Activated CD4-positive, alpha-beta T cell treated with anti-CD3 and anti-CD28 coated beads, Interleukin-2, amount 10 ng/mL, durations not matched to agents 24 days and 14 days (primary cell): Measurements from ENCODE around the gene R3HDM4. TPM values are rescaled to one million over a fixed set of nuclear protein-coding genes. Genes with fewer than 3 reads are reported as not detected.

Experiments
- DNase-seq: peaks from one replicate; pipeline ENCODE4 v3.0.0; 2022
- H3K27ac Mint-ChIP-seq: one replicate; pipeline ENCODE4 v1.8.0; 2022; ENCODE audit warnings: mild to moderate bottlenecking, mixed read lengths
- H3K27me3 Mint-ChIP-seq: one replicate; pipeline ENCODE4 v1.8.0; 2022; ENCODE audit warnings: mixed read lengths
- H3K36me3 Mint-ChIP-seq: one replicate; pipeline ENCODE4 v1.8.0; 2022; ENCODE audit warnings: low read depth, mild to moderate bottlenecking, mixed read lengths
- H3K4me1 Mint-ChIP-seq: one replicate; pipeline ENCODE4 v1.8.0; 2021; ENCODE audit warnings: mixed read lengths
- H3K4me3 Mint-ChIP-seq: one replicate; pipeline ENCODE4 v1.8.0; 2022; ENCODE audit warnings: mild to moderate bottlenecking, moderate library complexity, mixed read lengths
- H3K9me3 Mint-ChIP-seq: one replicate; pipeline ENCODE4 v1.8.0; 2021; ENCODE audit warnings: mixed read lengths
- intact Hi-C: fragments of 100-400 bp; cut with micrococcal nuclease; formaldehyde crosslinking; loops from one replicate; pipeline ENCODE4 v1.15.1; 2023
- total RNA-seq: library from RNA; stranded (reverse); gene quantifications from 2 replicates; pipeline ENCODE4 v1.2.3, GENCODE V29; 2022

R3HDM4 gene
- total RNA-seq, 1 donor from 2014 or later: 91.5 TPM

DNA sequence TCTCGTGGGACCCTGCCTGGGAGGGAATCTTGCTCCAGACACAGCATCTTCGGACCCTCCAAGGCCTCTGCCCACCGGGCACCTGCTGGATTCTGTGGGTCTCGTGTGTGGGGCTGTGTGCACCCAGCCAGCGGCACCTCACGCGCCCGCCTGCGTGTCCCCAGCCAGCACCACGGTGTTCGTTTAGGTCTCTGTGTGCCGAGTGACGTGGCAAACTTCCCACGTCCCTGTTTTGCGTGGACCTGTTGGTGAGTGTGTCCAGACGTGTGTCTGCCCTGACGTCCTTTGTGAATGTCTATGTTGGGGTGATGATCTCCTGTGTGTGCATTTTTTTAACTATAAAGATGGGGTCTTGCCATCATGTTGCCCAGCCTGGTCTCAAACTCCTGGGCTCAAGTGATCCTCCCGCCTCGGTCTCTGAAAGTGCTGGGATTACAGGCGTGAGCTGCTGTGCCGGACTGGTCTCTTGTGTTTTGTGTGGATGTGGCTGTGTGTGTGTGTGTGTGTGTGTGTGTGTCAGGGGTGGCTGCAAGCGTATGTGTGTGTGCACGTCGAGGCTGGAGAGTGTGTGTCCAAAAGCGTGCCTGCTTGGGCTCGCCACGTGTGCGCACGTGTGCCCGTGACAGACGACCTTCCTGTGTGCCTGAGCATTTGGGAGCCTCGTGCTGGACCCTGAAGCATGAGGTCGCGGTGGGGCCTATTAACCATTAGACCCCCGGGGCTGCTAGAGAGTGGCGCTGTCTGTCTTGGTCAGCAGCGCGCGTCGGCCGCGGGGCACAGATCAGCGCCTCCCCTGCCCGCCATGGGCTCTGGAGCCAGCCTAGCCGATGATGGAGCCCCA is 28.5 kb upstream of the R3HDM4 start:
- intact Hi-C loops: no loop called here
- Mint-ChIP-seq H3K4me3 (peak overlapping the region; percentile 72), H3K27ac (no peak overlapping the region), H3K27me3 (no peaks in the 10 kb centered on the region), H3K4me1 (peaks cover 20% of the 10 kb centered on the region), H3K36me3 (peaks cover 28% of the 10 kb centered on the region), H3K9me3 (no peaks in the 10 kb centered on the region)
- DNase-seq: no peak

DNA sequence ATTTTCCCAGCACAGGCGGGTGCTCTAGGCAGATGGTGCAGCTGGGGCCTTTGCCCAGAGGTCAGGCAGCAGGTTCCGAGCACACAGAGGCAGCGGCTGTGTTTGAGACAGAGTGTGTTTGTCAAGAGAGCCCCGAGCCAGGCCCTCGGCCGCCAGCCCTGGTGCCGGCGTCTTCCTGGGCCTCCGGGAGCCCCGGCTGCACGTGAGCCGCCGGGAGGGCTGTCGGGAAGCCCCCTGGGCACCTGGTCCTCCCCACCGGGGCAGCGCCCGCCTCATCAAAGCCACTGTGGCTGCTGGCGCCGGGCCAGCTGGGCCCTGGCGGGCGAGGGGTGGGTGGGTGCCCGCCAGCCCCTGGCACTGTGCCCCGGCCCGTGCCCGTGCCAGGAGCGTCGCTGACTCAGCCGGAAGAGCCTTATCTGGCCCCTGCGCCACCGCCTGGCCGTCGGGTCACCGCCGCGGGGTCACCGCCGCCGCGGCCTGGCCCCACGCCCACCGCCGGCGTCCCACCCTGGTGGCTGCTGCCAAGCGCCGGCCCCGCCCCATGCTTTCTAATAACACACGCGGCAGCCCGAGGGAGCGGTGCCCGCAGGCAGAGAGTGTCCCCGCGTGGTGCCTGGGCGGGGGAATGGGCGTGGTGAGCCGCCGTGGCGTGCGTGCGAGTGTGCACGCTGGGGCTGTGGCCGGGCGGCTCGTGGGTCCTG is 27.7 kb upstream of the R3HDM4 start:
- intact Hi-C loops: no loop called here
- Mint-ChIP-seq H3K9me3 (no peaks in the 10 kb centered on the region), H3K27me3 (no peaks in the 10 kb centered on the region), H3K27ac (no peak overlapping the region), H3K36me3 (peaks cover 28% of the 10 kb centered on the region), H3K4me1 (peaks cover 20% of the 10 kb centered on the region), H3K4me3 (peak overlapping the region; percentile 75)
- DNase-seq: peak; percentile 86

DNA sequence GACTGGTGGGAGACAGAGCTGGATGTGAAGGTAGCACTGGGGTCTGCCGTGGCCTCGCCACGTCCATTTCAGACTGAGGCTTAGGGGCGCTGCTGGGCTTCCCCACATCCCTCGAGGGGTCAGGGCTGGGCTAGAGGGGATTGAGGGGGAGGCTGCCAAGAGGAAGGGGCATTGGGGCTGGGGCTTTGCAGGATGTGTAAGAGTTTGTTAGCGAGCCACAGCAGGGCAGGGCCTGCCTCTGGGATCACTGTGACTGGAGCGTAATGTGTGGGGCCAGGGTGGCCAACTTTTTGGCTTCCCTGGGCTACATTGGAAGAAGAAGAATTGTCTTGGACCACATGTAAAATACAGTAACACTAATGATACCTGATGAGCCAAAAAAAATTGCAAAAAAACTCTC is 26.9 kb upstream of the R3HDM4 start:
- DNase-seq: no peak
- intact Hi-C loops: no loop called here
- H3K27me3 Mint-ChIP-seq: no peaks in the 10 kb centered on the region
- peak overlapping the region; percentile 75 for H3K4me3 Mint-ChIP-seq
- H3K4me1 Mint-ChIP-seq: peaks cover 20% of the 10 kb centered on the region
- H3K9me3 Mint-ChIP-seq: no peaks in the 10 kb centered on the region
- H3K36me3 Mint-ChIP-seq: peaks cover 33% of the 10 kb centered on the region
- H3K27ac Mint-ChIP-seq: peak overlapping the region; percentile 16

DNA sequence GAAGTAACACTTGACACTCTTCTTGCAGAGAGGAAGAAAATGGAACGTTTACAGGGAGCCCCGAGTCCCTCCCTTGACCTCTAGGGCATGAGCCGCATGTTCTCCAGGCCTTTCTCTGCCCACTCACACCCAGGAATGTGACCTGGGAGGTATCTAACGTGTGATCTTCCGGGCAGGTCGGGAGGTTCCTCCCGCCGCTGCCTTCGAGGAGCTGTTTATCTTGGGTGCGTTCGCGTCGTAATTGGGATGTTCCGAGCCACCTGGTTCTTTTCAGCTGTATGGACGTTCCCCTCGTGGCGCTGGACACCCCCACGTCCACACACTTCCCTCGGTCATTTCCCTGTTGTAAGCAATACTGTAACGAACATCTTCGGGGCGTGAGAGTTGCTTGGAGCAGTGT is 26.4 kb upstream of the R3HDM4 start:
- Mint-ChIP-seq H3K27ac (no peak overlapping the region), H3K4me1 (peaks cover 19% of the 10 kb centered on the region), H3K4me3 (no peak overlapping the region), H3K27me3 (no peaks in the 10 kb centered on the region), H3K36me3 (peaks cover 33% of the 10 kb centered on the region), H3K9me3 (no peaks in the 10 kb centered on the region)
- intact Hi-C loops: no loop called here
- no peak for DNase-seq

DNA sequence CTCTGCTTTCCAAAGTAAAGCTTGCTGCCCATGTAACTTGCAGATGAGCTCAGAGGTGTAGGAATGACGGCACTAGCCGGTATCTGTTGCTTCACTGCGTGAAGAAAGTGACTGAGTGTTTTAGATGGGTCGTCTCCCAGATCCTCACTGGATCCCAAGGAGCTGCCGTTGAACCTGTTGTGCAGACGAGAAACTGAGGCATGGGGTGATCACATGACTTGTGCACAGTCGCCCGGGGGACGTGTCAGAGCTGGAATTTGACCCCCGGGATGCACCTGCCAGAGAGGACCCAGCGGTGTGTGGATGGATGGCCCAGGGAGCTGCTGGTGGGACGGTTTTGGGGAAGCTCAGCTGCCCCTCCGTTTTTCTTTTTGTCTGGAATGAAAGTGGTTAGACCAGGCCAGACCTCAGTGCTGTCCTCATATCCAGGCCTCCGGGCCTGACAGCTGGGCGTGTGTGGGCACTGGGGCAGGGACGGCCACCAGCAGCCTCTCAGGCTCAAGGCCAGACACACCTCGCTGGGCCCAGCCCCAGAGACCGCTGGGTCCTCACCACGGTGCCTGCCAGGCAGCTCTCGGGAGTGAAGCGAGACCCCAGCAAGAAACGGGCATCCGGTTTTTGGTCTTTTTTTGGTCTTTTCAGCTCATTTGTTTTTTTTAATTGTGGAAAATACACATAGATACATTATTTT is 25.4 kb upstream of the R3HDM4 start:
- Mint-ChIP-seq H3K4me1 (peaks cover 19% of the 10 kb centered on the region), H3K9me3 (no peaks in the 10 kb centered on the region), H3K4me3 (no peak overlapping the region), H3K36me3 (peaks cover 31% of the 10 kb centered on the region), H3K27ac (no peak overlapping the region), H3K27me3 (no peaks in the 10 kb centered on the region)
- intact Hi-C loops: no loop called here
- DNase-seq: no peak

DNA sequence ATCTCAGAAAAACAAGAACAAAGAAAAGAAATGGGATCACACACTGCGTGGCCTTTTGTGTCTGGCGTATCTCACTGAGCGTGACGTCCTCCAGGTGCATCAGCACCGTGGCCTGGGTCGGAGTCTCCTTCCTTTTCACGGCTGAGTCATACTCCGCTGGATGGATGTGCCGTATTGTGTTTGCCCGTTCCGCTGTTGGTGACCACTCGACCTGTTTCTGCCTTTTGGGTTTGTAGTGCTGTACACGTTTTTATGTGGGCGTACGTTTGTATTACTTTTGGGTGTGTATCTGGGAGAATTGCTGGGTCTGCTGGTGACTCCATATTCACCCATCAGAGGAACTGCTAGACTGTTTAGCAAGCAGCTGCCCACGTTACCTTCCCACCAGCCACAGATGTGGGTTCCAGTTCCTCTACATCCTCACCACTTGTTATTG is 24.3 kb upstream of the R3HDM4 start:
- H3K4me3 Mint-ChIP-seq: peak overlapping the region; percentile 46
- peaks cover 22% of the 10 kb centered on the region for H3K4me1 Mint-ChIP-seq
- peak; percentile 83 for DNase-seq
- H3K9me3 Mint-ChIP-seq: no peaks in the 10 kb centered on the region
- H3K27me3 Mint-ChIP-seq: no peaks in the 10 kb centered on the region
- H3K36me3 Mint-ChIP-seq: peaks cover 30% of the 10 kb centered on the region
- intact Hi-C loops: no loop called here
- peak overlapping the region; percentile 16 for H3K27ac Mint-ChIP-seq

DNA sequence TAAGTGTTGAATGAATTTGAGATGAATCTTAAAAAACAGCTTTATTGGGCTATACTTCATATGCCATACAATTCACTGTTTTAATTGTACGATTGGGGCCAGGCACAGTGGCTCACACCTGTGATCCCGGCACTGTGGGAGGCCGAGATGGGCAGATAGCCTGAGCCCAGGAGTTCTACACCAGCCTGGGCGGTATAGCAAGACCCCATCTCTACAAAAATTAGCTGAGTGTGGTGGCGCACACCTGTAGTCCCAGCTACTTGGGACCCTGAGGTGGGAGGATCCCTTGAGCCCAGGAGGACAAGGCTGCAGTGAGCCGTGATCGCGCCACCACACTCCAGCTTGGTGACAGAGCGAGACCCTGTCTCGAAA is 23.1 kb upstream of the R3HDM4 start:
- Mint-ChIP-seq H3K27me3 (no peaks in the 10 kb centered on the region), H3K4me3 (no peak overlapping the region), H3K9me3 (no peaks in the 10 kb centered on the region), H3K4me1 (peaks cover 19% of the 10 kb centered on the region), H3K36me3 (peaks cover 26% of the 10 kb centered on the region), H3K27ac (no peak overlapping the region)
- intact Hi-C loops: no loop called here
- DNase-seq: no peak

DNA sequence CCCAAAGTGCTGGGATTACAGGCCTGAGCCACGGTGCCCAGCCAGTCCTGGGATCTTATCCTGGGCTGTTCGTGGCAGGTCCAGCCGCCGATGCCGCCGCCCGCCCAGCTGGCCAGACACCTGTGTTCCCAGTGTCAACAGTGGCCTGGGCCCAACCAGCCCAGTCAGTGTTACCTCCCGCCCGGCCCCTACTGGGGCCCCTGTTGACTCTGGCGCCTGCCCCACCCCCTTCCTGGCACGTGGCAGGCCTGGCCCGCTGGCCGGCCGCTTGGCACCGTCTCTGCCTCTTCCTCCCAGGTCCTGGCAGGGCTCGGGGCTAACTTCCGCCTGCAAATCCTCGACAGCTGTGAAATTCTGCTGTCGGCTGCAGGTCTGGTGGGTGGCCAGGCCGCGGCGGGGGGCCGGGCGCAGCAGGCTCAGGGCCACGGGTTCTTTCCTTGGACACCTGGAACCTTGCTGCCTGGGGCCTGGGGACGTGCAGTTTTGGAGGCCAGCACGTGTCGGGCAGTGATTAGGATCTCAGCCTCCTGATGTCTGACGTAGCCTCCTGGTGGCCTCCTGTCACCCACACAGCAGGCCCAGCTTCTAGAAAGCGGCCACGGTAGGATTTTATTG is 22.0 kb upstream of the R3HDM4 start:
- Mint-ChIP-seq H3K27ac (no peak overlapping the region), H3K9me3 (no peaks in the 10 kb centered on the region), H3K4me3 (no peak overlapping the region), H3K4me1 (peaks cover 15% of the 10 kb centered on the region), H3K36me3 (peaks cover 25% of the 10 kb centered on the region), H3K27me3 (no peaks in the 10 kb centered on the region)
- no peak for DNase-seq
- intact Hi-C loops: no loop called here

DNA sequence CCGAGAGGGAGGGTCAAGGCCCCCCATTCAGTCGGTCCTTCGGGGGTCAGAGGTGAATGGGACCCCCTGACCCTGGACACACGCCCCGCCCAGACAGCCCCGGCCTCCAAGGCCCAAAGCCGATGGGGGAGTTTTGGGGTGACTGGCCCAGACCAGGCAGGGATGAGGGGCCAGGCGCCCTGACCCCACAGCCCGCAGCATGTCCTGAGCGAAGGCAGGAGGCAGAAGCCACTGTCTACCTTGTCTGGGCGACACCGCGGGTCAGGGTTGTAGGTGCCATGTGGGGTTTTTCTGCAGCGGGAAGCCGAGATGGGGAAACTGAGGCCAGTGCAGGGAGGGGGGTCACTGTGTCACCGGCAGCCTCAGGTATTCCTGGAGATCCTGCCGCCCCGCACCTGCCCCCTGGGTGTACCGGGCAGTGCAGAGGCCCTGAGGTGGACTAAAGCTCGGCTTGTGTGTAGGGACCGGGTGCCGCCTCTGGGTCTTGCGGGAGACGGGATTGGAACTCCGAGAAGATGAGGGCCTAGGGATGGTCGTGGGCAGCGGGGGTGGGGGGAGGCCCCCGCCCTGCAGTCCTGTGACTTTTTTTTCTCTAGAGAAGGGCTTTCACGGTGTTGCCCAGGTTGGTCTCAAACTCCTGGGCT is 21.3 kb upstream of the R3HDM4 start:
- no peak for DNase-seq
- Mint-ChIP-seq H3K4me3 (no peak overlapping the region), H3K27me3 (no peaks in the 10 kb centered on the region), H3K9me3 (no peaks in the 10 kb centered on the region), H3K4me1 (peaks cover 14% of the 10 kb centered on the region), H3K27ac (no peak overlapping the region), H3K36me3 (peaks cover 22% of the 10 kb centered on the region)
- intact Hi-C loops: no loop called here

DNA sequence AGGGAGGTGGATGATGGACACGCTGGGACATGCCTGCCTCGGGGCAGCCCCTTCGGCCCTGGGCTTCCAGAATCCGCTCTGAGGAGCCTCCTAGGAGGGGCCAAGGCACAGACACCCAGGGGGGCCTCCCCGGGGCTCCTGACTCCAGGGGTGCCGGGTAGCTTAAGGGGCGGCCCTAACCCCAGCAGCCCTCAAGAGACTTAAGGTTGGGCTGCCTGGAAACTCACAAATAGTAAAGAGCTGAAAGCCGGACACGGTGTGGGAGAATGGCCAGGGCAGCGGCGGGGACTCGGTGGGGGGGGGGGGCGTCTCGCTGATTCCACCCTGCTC is 20.5 kb upstream of the R3HDM4 start:
- intact Hi-C loops: no loop called here
- Mint-ChIP-seq H3K36me3 (peaks cover 21% of the 10 kb centered on the region), H3K4me1 (peaks cover 14% of the 10 kb centered on the region)

DNA sequence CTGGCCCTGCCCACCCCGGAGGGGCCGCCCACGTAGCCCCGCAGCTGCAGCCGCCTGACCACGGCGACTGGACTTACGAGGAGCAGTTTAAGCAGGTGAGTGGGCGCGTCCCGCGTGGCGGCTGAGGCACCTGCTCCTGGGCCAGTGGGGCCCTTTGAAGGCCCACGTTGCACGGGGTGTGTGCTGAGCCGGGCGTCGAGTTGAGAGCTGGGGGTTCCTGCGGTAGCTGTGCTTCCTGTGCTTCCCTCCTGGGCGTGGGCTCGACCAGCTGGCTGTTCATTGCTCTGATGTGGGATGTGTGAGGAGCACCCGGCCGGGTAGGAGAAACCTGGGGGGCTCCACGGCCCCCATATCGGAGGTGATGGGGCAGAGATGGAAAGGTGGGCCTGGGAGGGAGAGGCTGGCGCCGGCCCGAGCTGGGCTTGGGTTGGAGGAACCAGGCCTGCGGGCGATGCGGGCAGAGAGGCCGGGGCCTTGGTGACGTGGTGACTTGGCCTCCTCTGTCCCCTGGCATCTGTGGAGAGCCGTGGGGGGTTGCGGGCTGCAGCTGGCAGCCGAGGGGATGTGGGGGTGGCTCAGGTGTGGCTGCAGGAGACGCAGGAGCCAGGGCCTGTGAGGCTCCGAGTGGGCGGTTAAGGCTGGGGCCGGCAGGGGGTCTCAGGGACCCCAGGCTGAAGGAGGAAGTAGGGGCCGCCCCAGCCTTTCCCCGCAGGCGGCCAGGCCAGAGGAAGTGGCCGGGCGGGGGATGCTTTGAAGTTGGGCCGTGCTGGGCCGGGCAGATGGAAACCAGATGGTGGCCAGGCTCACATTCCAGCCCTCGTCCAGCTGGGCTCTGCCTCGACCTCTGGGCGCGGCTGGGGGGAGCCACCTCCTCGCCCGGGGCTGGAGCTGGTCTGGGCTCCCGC is 19.9 kb upstream of the R3HDM4 start:
- Mint-ChIP-seq H3K9me3 (no peaks in the 10 kb centered on the region), H3K27me3 (no peaks in the 10 kb centered on the region), H3K36me3 (peaks cover 18% of the 10 kb centered on the region), H3K4me1 (peaks cover 11% of the 10 kb centered on the region), H3K4me3 (peak overlapping the region; percentile 70), H3K27ac (peak overlapping the region; percentile 77)
- intact Hi-C loops: no loop called here
- DNase-seq: no peak

More for the DNA sequence above, 20.5 kb upstream of the R3HDM4 start:
- Mint-ChIP-seq H3K4me3 (no peak overlapping the region), H3K27me3 (no peaks in the 10 kb centered on the region), H3K9me3 (no peaks in the 10 kb centered on the region), H3K27ac (no peak overlapping the region)
- DNase-seq: no peak

DNA sequence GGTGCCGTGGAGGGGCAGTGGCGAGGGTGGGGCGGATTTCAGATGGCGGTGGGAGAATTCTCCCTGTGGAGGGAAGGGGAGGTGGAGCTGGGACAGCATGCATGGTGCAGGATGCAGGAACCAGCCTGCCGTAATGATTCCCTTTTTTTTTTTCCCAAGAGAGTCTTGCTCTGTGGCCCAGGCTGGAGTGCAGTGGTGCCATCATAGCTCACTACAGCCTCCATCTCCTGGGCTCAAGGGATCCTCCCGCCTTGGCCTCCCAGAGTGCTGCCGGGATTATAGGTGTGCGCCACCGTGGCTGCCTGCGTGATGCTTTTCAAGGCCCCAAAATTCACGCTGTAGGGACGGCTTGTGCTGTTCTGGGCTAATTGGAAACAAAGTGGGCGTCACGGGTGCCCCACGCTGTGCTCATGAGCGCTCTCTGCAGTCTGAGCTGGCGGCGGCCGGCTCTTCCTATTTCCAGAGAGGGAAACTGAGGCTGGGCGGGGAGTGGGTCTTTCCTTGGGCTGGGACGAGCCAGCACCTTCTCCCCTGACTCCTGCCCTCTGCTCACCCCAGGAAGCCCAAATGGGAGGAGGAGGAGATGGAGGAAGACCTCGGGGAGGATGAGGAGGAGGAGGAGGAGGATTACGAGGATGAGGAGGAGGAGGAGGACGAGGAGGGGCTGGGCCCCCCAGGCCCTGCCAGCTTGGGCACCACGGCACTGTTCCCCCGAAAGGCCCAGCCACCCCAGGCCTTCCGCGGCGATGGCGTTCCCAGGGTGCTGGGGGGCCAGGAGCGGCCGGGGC is 19.0 kb upstream of the R3HDM4 start:
- Mint-ChIP-seq H3K9me3 (no peaks in the 10 kb centered on the region), H3K4me1 (peaks cover 8% of the 10 kb centered on the region), H3K27ac (no peak overlapping the region), H3K4me3 (peak overlapping the region; percentile 32), H3K36me3 (peaks cover 14% of the 10 kb centered on the region), H3K27me3 (no peaks in the 10 kb centered on the region)
- no peak for DNase-seq
- intact Hi-C loops: no loop called here
